HepG2 (cell line): ENCODE results near the gene ANTKMT. TPM values are rescaled to one million over a fixed set of nuclear protein-coding genes. Genes with fewer than 3 reads are reported as not detected.

ENCODE experiments used
- ATF7 ChIP-seq, 2 experiments: fragments of 450-650 bp in 1 of 2; sonication (generic) in 1 of 2; formaldehyde crosslinking in 1 of 2; IDR thresholded peaks; 2 replicates each; pipeline versions ENCODE4 v1.4.0 to v1.6.1; 2016 to 2020; ENCODE audit warnings: antibody characterized with exemption in 1 of 2, mild to moderate bottlenecking in 1 of 2, missing genetic modification reagents in 1 of 2
- ELF1 ChIP-seq: sonication (generic); formaldehyde crosslinking; IDR thresholded peaks from 2 replicates; pipeline ENCODE4 v1.4.0; 2020; ENCODE audit warnings: missing genetic modification reagents
- ELF4 ChIP-seq: sonication (generic); formaldehyde crosslinking; IDR thresholded peaks from 2 replicates; pipeline ENCODE4 v1.5.0; 2020; ENCODE audit warnings: missing genetic modification reagents, mild to moderate bottlenecking, moderate library complexity, borderline replicate concordance
- ETS1 ChIP-seq: sonication (generic); formaldehyde crosslinking; IDR thresholded peaks from 2 replicates; pipeline ENCODE4 v1.4.0; 2020; ENCODE audit warnings: missing genetic modification reagents
- HMG20B ChIP-seq: conservative IDR thresholded peaks from 2 replicates; pipeline ENCODE4 v1.6.1; 2016; ENCODE audit warnings: missing genetic modification reagents, missing compliant biosample characterization
- HOXA7 ChIP-seq: sonication (generic); formaldehyde crosslinking; IDR thresholded peaks from 2 replicates; pipeline ENCODE4 v1.8.1; 2022; ENCODE audit warnings: mild to moderate bottlenecking, missing genetic modification reagents, moderate library complexity
- SMAD1 ChIP-seq: sonication (generic); formaldehyde crosslinking; IDR thresholded peaks from 2 replicates; pipeline ENCODE4 v1.4.0; 2020; ENCODE audit warnings: missing genetic modification reagents, low read depth, mild to moderate bottlenecking, borderline replicate concordance
- SMAD3 ChIP-seq: sonication (generic); formaldehyde crosslinking; IDR thresholded peaks from 2 replicates; pipeline ENCODE4 v1.4.0; 2020; ENCODE audit warnings: missing genetic modification reagents
- TBL1XR1 ChIP-seq: fragments of 150-350 bp; IDR thresholded peaks from 2 replicates; pipeline ENCODE4 v1.6.1; 2014; ENCODE audit warnings: borderline replicate concordance, low read length; ENCODE audit not compliant: partially characterized antibody
- ZFX ChIP-seq: sonication (generic); formaldehyde crosslinking; IDR thresholded peaks from 2 replicates; pipeline ENCODE4 v1.4.0; 2020; ENCODE audit warnings: mild to moderate bottlenecking, low read depth, missing genetic modification reagents, moderate library complexity
- ZNF761 ChIP-seq: sonication (generic); formaldehyde crosslinking; conservative IDR thresholded peaks from 2 replicates; pipeline ENCODE4 v1.4.0; 2020; ENCODE audit warnings: mild to moderate bottlenecking, missing genetic modification reagents
- ZNF790 ChIP-seq: sonication (generic); formaldehyde crosslinking; IDR thresholded peaks from 2 replicates; pipeline ENCODE4 v1.8.0; 2022; ENCODE audit warnings: missing genetic modification reagents, mild to moderate bottlenecking, borderline replicate concordance
- polyA plus RNA-seq, 8 experiments: library from polyadenylated mRNA; depleted of rRNA in 3 of 8; stranded (reverse) in 7 of 8; unstranded in 1 of 8; fragments of >200 nt; fragmentation: Illumina TruSeq in 4 of 8; extraction: Trizol in 4 of 8; gene quantifications; 2 replicates each; pipeline versions ENCODE4 v1.2.1 to v1.2.3, GENCODE V29; 2011 to 2016; ENCODE audit warnings: low read depth in 4 of 8, missing spikeins in 1 of 8, mixed read lengths in 1 of 8; ENCODE audit not compliant: insufficient read depth in 1 of 8
- total RNA-seq, 5 experiments: library from RNA; depleted of rRNA; stranded (reverse); fragments of >200 nt; fragmentation: Illumina TruSeq; extraction: Trizol; gene quantifications; 2 replicates each; pipeline ENCODE4 v1.2.3, GENCODE V29; 2016; ENCODE audit warnings: low read depth in 1 of 5
- TF ChIP-seq, protein P1 (sequence below): sonication (generic); formaldehyde crosslinking; IDR thresholded peaks from 2 replicates; pipeline ENCODE4 v1.8.0; 2022; ENCODE audit warnings: missing genetic modification reagents, mild to moderate bottlenecking, moderate library complexity, borderline replicate concordance

Gene ANTKMT
- total and polyA plus RNA-seq, 2 of the 13 experiments (the other 11 are each of a cell fraction or from before 2014, with no cell fraction given) = 7.5 to 47.8 TPM

GRCh38 chr16:678858-679813 is 41.8 kb upstream of the ANTKMT start (continued):
- TF ChIP-seq, protein P1, sequence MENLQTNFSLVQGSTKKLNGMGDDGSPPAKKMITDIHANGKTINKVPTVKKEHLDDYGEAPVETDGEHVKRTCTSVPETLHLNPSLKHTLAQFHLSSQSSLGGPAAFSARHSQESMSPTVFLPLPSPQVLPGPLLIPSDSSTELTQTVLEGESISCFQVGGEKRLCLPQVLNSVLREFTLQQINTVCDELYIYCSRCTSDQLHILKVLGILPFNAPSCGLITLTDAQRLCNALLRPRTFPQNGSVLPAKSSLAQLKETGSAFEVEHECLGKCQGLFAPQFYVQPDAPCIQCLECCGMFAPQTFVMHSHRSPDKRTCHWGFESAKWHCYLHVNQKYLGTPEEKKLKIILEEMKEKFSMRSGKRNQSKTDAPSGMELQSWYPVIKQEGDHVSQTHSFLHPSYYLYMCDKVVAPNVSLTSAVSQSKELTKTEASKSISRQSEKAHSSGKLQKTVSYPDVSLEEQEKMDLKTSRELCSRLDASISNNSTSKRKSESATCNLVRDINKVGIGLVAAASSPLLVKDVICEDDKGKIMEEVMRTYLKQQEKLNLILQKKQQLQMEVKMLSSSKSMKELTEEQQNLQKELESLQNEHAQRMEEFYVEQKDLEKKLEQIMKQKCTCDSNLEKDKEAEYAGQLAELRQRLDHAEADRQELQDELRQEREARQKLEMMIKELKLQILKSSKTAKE = 0 out of 2 replicates have a peak, but pooled peaks have one; percentile 10
- TF ChIP-seq TBL1XR1 (no peak), ZNF761 (CRISPR knock-in tag) (peak; percentile 13; the same call in 1 of the 2 replicates), SMAD3 (CRISPR knock-in tag) (no peak), SMAD1 (CRISPR knock-in tag) (peak; percentile 26; the same call in 1 of the 2 replicates), ZFX (CRISPR knock-in tag) (peak; percentile 87), ELF1 (0 out of 2 replicates have a peak, but pooled peaks have one; percentile 27), HOXA7 (CRISPR knock-in tag) (peak; percentile 70; the same call in 1 of the 2 replicates), ZNF790 (CRISPR knock-in tag) (0 out of 2 replicates have a peak, but pooled peaks have one; percentile 32), ELF4 (CRISPR knock-in tag) (no peak), ATF7 (IDR thresholded peaks at IDR 0.05) (no peak), ATF7 (CRISPR knock-in tag; IDR thresholded peaks at IDR 0.05) (peak; percentile 39; the same call in 1 of the 2 replicates), ETS1 (CRISPR knock-in tag) (no peak), HMG20B (CRISPR knock-in tag) (0 out of 2 replicates have a peak, but pooled peaks have one; percentile 15)
